Heart left ventricle (tissue), 13 donors: ENCODE measurements around the gene SOWAHD.

Experiments used
- POLR2A ChIP-seq, 2 donors: fragments of 450-650 bp; IDR thresholded peaks; one replicate each; pipeline ENCODE4 v1.6.1; 2017; ENCODE audit warnings: antibody characterized with exemption in 2 of 2, mild to moderate bottlenecking in 2 of 2, moderate library complexity in 2 of 2
- TF ChIP-seq, protein P1 (sequence below), 12 donors: fragments of 200-600 bp; sonication (generic) in 4 of 12; IDR thresholded peaks; one replicate each; pipeline versions ENCODE4 v1.5.0 to v1.8.0; 2018 to 2022; ENCODE audit warnings: antibody characterized with exemption in 12 of 12, mild to moderate bottlenecking in 5 of 12
- donor health status: ischemic (EF 13 %, LVEDD 7.1; RV severe dilation, severe dysfunction).
- donor health status: DM: no; HTN: yes; CAD: no.
- donor health status: DM: no; HTN: no; CAD: no.
- donor health status: ischemic (EF 25% LVEDD 6.9; RV normal size, moderate dysfunction).
- donor health status: ischemic (EF 25% LVEDD 5.7; RV mildly dilated, moderate dysfunction).
- donor health status: ischemic (EF 35%, LVEDD 5.7; RV mildly dilated, moderate dysfunction).
- donor health status: nonischemic (EF 11% LVEDD 7.7; RV severe dilation, severe dysfunction).
- donor health status: DM: yes; HTN: yes; CAD: no.
- donor health status: PGD.
- donor health status: ischemic (EF 29% LVEDD 5.4; RV normal size, mild dysfunction).
- donor health status: nonischemic (EF 23%, LVEDD 6.1; RV moderate dilation, normal function).

DNA sequence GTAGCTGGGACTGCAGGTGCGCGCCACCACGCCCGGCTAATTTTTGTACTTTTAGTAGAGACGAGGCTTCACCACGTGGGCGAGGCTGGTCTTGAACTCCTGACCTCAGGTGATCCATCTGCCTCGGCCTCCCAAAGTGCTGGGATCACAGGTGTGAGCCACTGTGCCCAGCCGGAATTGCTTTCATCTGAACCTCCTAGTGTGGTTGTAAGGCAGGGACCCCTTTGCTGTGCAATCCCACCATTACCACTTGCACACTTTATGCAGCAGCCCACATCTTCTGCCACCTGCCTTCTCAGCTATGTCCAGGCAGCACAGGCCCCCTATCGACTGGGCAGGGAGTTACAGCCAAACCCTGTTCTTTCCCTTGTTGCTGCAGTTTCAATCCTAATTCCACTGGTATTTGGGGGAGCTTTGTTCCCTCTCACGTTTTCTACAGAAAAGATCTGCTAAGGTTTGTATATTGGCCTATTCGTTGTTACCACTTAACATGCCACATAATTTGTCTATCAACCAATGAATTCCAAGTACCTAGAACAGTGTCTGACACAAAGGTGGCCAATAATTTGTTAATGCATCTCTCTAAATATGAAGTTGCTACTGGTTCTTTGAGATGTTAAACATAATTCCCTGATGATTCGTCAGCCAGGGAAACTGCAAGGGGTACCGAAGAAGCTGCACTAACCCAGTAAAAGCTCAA, 26.5 kb downstream of the SOWAHD start:
- TF ChIP-seq POLR2A (IDR thresholded peaks at IDR 0.05) = no peak
- TF ChIP-seq, protein P1, sequence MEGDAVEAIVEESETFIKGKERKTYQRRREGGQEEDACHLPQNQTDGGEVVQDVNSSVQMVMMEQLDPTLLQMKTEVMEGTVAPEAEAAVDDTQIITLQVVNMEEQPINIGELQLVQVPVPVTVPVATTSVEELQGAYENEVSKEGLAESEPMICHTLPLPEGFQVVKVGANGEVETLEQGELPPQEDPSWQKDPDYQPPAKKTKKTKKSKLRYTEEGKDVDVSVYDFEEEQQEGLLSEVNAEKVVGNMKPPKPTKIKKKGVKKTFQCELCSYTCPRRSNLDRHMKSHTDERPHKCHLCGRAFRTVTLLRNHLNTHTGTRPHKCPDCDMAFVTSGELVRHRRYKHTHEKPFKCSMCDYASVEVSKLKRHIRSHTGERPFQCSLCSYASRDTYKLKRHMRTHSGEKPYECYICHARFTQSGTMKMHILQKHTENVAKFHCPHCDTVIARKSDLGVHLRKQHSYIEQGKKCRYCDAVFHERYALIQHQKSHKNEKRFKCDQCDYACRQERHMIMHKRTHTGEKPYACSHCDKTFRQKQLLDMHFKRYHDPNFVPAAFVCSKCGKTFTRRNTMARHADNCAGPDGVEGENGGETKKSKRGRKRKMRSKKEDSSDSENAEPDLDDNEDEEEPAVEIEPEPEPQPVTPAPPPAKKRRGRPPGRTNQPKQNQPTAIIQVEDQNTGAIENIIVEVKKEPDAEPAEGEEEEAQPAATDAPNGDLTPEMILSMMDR (IDR thresholded peaks at IDR 0.05) = peak in 8 of 12 donors; percentile 13 to 49 (median 25)
